Measurements from ENCODE around the gene ADCYAP1.
"Not testable (repeated sequence)": the region's sequence is repeated elsewhere in the genome, so short reads cannot be mapped to it uniquely, and the experiment has no call there.

Gene ADCYAP1

DNA sequence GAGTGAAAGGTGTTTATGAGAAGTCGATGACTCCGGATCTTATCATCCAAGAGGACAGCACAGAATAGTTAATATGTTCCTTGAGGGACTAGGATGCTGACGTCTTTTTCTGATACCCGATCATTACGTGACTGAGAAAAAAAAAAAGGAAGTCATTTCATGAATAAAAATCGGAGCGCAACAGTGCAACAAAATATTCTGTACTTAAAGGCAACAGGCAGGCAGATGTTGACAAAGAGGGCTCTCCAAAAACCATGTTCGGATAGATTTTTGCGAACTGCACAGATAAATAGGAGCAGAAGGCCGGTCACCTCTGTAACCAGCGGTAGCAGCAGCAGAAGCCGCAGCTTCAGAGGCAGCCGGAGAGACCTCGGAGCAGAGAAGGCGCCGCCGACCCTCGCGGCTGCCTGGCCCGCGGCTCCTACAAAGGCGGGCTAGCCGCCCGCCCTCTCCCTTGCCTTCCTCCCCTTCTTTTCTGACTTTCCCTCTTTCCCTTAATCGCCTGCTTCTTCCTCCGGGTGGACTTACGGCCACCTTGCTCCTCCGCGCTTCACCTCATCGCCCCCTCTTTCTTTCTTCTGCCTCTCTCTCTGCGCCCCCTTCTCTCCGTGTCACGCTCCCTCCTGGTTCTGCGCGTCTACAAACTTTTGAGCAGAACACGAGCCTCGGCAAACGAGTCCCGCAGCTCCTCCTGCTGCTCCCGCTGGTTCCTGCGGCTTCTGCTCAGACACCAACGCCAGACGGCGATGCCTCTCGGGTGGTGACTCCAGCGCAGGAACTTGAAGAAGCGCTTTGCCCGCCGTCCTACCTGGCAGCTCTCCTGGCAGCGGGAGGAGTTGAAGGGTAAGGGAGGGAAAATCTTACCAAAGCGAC is at the start of gene ADCYAP1:
Gene ADCYAP1, plus strand, starts transcription at position 654 of the 873 bp plus-strand sequence. CDS start 516 bp downstream, outside the sequence.
- DNase-seq (ENCODE audit: low read depth in 1 of 2, low spot score in 1 of 2) = no peak

DNA sequence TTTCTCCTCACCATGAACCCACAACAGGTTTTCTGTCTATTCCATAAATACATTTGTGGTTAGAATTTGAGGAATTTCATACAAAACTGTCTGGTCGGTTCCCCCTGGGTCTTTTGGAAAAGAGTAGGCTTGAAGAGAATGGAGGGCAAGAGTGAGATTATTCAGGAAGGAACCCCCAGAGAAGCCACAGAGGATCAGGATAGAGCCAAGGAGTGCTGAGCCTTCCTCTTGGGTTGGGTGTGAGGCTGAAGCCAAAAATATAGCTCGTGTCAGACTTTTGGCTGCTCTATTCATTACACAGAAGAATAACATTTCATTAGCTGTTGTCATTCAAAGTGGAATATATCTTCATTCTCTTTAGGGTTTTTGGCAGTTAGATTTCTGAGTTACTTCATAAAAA is 46.7 kb upstream of the ADCYAP1 start:
- no peak for DNase-seq (ENCODE audit: low read depth in 1 of 2, low spot score in 1 of 2)

DNA sequence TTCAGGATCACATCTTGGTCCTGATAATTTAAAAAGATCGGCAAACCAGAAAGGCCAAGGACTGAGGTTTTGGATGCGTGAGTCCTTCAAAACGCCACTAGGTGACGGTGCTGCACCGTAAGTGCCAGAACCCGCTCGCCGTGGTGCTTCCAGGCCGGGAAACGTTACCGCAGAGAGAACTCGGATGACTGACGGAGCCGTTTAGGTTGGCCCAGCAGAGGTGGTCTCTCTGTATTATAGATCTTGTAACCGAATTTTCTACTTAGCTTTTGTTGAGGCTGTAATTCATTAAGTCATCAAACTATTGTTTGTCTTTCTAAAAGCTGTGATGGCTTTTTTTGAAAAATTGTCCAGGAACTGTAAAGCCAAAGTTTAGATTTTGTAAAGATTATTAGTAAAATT is 39.8 kb upstream of the ADCYAP1 start:
- peak; percentile 24 to 35 for DNase-seq (ENCODE audit: low read depth in 1 of 2, low spot score in 1 of 2)

DNA sequence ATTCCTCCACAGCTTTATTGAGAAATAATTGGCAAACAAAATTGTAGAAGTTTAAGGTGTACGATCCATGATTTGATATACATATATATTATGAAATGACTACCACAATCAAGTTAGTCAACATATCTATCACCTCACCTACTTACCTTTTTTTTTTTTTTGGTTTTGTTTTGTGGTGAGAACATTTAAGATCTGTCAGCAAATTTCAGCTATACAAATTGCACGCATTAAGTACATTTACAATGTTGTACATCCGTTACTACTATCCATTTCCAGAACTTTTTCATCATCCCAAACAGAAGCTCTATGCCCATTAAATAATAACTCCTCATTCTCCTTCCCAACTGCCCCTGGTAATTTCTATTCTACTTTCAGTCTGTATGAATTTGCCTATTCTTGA is 37.4 kb upstream of the ADCYAP1 start:
- no peak for DNase-seq (ENCODE audit: low read depth in 1 of 2, low spot score in 1 of 2)

DNA sequence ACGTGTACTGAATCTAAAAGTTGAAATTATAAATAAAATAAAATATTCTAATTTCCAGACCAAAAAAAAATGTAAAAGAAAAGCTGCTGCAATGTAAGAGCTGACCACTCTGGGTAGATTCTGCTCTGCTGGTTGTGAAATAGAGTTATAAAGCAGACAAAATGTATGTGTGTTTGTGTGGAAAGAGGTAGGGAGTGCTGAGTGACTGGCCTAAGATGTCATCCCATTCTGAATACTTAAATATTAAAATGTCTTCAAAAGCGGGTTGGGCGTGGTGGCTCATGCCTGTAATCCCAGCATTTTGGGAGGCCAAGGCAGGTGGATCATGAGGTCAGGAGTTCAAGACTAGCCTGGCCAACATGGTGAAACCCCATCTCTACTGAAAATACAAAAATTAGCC is 31.2 kb upstream of the ADCYAP1 start:
- not testable (repeated sequence) for DNase-seq (ENCODE audit: low read depth in 1 of 2, low spot score in 1 of 2)

DNA sequence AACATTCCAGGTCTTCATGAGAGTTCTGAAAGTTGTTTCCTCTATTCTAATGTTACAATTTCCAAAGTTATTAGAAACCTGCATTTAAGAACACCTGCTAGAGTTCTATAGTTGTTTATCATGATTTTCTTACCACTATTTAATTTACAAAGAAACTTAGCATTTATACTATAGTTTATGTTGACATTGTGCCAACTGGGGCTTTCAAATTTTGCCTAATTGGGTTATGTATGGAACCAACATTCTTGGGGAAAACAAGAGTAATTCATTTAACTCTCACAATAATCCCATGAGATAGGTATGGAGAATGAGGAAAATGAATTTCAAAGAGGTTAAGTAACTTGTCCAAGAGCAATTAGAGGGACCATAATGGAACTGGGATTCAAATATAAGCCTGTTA is 28.8 kb upstream of the ADCYAP1 start:
- DNase-seq (ENCODE audit: low read depth in 1 of 2, low spot score in 1 of 2) = no peak

DNA sequence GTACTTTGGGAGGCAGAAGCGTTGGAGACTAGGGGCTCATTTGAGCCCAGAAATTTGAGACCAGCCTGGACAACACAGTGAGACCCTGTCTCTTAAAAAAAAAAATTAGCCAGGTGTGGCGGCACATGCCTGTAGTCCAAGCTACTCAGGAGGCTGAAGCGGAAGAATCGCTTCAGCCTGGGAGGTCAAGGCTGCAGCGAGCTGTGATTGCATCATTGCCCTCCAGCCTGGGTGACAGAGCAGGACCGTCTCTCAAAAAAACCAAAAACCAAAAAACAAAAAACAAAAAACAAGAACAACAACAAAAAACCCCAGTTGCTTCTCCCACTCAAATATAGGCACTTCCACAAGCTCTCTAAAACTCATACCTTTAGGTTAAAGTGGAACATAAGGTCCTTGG is 27.4 kb upstream of the ADCYAP1 start:
- DNase-seq (ENCODE audit: low read depth in 1 of 2, low spot score in 1 of 2) = no peak

DNA sequence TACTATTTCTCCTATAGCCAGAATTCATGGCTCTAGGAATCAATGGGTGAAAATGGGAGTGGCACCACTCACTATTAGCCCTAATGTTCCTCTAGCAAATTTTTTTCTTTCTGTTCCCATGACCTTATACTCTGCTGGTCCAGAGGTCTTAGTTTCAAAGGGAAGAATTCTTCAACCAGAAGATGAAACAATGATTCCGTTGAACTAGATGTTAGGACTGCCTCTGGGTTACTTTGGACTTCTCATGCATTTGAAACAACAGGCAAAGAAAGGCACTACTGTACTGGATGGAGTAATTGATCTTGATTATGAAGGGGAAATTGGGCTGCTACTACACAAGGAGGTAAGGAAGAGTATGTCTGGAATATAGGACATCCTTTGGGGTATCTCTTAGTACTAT is 18.6 kb upstream of the ADCYAP1 start:
- DNase-seq (ENCODE audit: low read depth in 1 of 2, low spot score in 1 of 2) = no peak

DNA sequence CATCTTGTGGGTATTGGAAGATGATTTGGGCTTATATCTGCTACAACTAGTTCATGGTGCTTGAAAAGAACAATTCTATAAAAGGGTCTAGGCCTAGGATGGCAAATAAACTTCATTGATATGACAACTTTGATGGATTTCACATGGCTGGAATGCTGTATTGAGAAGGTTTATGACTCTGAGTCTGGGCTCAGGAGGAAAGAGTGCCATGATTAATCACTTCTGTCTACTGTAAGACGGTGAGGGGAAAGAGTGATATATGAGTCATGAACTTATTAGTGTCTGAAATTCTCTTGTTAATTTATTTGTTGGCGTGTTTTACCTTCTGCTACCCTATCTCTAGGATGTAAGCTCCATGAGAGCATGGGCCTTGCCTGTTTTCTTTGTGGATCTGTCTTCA is 17.0 kb upstream of the ADCYAP1 start:
- no peak for DNase-seq (ENCODE audit: low read depth in 1 of 2, low spot score in 1 of 2)

DNA sequence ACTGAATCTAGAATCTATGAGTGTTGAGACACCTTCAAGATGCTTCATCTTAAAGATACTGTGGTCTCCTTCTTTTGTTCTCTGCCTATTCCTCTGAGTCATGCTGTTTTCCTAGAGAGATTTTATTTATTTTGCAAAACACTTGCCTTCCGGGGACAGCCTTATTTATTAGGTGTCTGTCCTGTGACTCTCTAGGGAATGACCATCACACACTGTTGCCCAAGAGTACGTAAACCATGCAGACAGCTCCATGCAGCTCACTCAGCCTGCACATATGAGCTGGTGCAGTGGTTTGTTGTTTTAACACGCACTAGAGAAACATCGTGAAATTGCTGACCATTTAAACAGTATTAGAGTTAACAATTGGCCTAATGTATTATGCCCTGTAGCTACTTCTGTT is 12.4 kb upstream of the ADCYAP1 start:
- no peak for DNase-seq (ENCODE audit: low read depth in 1 of 2, low spot score in 1 of 2)

DNA sequence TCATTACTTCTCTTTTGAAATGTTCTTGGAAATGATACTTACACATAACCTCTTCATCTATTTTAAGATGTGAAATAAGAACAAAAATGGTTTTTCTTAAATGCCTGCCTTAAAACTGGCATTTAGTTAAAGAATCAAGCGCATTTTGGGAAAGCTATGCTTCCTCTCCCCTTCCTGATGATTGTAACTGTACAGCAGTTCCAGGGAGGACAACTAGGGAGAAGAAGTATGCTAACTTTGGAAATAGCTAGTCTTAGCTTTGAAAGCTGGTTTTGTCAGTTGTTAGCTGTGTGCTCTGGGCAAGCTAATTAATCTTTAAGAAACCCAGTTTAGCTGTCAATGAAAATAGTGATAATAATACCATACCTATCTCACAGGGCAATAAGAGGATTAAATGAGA is 8.4 kb upstream of the ADCYAP1 start:
- DNase-seq (ENCODE audit: low read depth in 1 of 2, low spot score in 1 of 2) = no peak

DNA sequence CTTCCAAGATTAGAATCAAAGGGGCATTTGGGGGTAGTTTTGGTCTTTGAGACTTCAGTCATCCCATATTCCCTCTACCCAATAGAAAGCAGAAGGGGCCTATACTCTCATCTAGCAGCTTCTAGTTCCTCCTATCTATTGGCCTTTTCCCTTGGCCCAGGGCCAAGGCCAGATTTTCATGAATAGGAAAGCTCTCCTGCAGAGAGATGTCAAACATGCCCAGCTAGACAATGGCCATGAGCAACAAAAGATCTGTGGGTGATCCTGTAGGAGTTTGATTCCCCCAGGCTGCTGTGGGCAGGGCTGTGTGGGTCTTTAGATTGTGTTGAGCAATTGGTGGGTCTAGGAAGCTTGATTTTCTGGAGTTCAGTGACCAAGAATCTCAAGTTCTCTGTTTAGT is 2.9 kb upstream of the ADCYAP1 start:
- DNase-seq (ENCODE audit: low read depth in 1 of 2, low spot score in 1 of 2) = no peak

DNA sequence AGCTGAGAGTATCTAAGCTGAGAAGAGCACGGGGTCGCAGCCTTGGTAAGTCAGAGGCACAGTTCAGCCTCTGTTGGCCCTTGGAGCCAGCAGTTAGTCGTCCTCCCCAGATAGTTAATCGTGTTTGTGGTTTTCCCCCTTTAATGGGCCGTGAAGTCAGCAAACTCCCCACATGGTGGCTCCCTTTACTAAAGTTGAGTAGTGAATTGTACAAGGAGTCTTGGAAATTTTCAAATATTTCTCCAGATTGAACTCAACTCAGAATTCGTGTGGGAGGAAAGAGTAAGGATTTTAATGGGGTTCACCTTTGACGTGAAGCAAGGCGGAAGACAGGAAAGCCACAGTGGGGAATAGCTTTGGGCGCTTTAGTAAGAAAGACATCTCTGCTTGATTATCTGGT is 2.4 kb upstream of the ADCYAP1 start:
- DNase-seq (ENCODE audit: low read depth in 1 of 2, low spot score in 1 of 2) = no peak

DNA sequence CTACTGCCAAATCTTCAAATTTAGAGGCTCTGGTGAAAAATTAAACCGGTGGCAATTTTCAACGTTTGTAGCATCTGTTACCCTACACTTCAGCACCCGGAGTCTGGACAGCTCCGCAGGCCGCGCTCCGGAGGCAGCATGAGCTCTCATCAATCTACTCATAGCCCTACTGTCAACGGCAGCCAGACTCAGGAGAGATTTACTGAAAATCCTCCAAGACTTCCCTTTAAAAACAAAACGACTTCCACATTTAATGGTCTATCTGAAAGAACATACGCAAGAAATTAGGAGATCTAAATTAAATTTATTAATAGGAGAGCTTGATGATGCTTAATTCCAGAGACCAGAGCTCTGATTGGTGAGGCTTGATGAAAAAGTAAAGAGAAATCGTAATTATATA is 970 bp upstream of the ADCYAP1 start:
- DNase-seq (ENCODE audit: low read depth in 1 of 2, low spot score in 1 of 2) = no peak

DNA sequence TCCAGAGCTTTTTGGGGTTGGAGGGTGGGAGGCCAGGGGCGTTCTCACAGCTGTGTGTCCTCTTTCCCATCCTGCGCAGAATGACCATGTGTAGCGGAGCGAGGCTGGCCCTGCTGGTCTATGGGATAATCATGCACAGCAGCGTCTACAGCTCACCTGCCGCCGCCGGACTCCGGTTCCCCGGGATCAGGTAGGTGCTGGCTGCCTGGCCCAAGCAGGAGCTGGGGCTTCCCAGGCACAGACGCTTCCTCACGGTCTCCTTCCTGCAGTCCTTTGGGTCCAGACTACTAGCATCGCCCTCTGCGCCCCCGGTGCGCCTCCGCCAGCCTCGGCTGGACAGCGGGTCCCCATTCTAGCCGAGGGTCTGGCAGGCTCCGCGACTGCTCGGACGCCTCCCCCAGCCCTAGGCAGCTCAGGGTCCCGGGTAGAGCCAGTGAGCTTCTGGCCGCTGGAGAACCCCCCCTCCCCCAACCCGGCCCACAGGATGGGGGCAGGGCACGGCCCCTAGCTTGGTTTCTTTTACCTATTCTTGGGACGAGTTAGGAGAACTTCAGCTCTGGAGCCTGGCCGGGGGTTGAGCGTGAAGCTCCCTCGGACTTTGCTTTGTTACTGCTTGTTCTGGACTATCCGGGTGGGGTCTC is 756 bp downstream of the ADCYAP1 start:
- no peak for DNase-seq (ENCODE audit: low read depth in 1 of 2, low spot score in 1 of 2)

DNA sequence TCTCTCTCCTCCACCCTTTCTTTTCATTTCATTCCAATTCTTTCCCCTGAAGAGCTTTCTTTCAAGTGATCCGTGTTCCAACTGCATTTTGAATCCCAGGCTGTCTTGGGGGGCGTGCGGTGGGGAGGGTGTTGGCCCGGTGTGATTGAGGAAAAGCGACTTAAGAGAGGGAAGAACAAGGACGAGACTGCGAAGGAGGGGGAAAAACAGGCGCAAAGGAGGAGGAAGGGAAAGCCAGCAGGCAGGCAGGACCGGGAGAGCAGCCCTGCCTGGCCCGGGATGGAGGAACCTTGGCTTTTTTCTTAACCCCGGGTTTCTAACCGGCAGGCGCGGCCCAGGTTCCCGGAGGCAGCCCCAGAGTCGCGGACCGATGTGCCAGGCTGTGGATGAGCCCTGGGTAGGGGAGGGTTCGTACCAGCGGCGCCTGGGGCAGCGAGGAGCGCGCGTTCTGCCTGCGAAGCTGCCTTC is 1.3 kb downstream of the ADCYAP1 start:
- DNase-seq (ENCODE audit: low read depth in 1 of 2, low spot score in 1 of 2) = no peak

DNA sequence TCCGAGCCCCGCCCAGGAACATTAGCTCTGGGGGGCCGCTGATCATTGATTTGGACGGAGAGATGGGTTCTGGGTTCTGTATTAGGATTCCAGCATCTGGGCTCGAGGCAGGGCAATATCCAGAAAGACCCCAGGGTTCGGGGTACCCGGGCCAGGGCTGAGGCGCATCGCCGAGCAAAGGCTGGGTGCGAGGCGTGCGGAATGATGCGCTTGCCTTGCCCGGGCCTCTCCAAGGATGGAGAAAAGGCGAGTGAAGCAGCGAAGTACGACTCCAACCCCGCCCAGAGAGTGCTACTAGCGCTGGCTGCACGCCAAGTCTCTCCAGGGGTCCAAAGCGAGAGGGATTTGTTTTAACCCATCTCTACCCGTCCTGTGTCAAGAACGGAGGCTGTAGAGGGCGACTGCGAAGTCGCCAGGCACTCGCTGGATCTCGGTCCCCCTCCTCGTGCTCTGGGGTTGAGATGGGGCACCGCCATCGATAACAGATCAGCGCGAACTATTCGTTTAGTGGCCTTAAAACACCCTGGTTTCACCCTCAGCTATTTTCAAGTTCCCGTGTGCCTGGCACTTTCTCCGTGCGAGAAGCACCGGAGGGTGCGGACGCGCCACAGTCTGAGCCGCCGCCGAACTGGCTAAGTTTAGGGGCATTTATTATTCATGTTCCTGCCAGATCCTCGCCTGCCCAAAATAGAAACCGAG is 1.9 kb downstream of the ADCYAP1 start:
- DNase-seq (ENCODE audit: low read depth in 1 of 2, low spot score in 1 of 2) = no peak

DNA sequence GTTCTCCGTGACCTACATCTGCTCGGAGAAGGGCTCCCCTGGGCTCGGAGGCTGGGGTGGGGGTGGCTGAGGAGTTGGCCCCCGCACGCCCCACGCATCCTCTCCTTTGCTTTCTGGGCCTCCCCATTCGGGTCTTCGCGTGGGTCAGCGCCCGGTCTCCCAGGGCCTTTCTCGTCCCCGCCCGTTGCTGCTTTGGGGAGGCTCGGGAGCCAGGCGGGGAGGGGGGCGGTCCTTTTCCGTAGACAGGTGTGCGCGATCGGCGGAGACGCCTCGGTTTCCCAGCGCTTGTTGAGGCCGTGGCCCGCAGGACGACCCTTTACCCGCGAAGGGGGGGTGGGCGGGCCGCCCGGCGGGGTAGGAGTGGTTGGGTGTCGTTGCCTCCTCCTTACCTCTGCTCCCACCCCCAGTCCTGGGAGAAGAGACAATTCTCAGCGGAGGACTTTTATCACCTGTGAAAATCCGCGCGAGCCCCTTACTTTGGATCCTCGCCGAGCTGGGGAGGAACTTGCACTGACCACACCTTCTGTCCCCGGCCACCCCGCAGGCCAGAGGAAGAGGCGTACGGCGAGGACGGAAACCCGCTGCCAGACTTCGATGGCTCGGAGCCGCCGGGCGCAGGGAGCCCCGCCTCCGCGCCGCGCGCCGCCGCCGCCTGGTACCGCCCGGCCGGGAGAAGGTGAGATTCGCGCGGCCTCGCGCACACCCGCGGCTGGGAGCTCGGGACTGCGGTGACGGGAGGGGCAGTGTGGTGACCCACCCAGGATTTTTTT is 2.6 kb downstream of the ADCYAP1 start:
- no peak for DNase-seq (ENCODE audit: low read depth in 1 of 2, low spot score in 1 of 2)

DNA sequence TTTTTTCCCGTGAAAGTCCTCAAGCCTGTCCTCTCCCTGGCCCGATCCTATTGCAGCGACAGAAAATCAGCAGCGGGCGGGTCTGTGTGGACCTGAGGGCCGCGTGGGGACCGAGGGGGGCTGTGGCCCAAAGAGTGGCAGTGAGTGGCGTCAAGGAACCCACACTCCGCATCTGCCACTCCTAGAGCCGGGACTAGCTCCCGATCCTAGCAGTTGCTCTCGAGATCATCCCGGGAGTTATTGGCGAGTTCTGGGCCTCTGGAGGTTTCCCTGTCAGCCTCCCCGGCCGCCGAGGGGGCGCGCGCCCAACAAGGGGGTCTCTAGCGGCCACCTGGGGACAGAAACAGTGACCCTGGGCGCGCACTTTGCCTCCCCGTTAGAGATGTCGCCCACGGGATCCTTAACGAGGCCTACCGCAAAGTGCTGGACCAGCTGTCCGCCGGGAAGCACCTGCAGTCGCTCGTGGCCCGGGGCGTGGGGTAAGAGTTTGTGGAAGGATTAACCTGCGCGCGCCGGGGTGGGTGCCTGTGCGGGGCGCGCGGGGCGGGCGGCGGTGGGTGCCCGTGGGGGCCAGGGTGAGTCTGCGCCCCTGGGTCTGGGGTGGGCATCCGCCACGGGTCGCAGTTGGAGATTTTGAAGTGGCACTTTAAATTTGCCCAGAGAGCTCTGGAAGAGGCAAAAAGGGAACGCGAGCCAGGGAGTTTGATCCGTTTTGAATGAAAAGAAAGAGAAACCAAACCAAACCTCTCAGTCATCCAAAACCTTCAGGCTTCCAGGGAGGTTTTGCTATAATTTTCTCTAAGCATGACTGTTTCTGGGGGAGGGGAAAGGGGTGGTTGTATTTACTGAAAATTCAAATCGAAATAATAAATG is 3.5 kb downstream of the ADCYAP1 start:
- no peak for DNase-seq (ENCODE audit: low read depth in 1 of 2, low spot score in 1 of 2)

Measured in activated T-helper 1 cell treated with anti-CD3 and anti-CD28 coated beads, Interleukin-2, amount 50 U/mL, for 16 hours (primary cell).